MM.1S (cell line): Measurements from ENCODE around the gene CFAP58.

Experiments used
- DNase-seq: peaks from one replicate; pipeline ENCODE4 v3.0.0-alpha.2; 2015
- H2AFZ ChIP-seq: fragments of 300-600 bp; sonication (generic); 2 replicates; pipeline ENCODE4 v1.6.0; 2016; ENCODE audit warnings: antibody characterized with exemption, low read length
- H3F3A ChIP-seq: fragments of 300-600 bp; sonication (generic); 2 replicates; pipeline ENCODE4 v1.6.1; 2016; ENCODE audit warnings: mild to moderate bottlenecking, antibody characterized with exemption, low read length, moderate library complexity, mixed read lengths; ENCODE audit not compliant: insufficient read depth
- H3K27ac ChIP-seq: fragments of 300-600 bp; sonication (generic); 2 replicates; pipeline ENCODE4 v1.5.1; 2016; ENCODE audit warnings: mild to moderate bottlenecking, low read length
- H3K27me3 ChIP-seq: fragments of 300-600 bp; sonication (generic); replicated peaks from 2 replicates; pipeline ENCODE4 v1.6.0; 2016; ENCODE audit warnings: low read length; ENCODE audit not compliant: insufficient read depth
- H3K36me3 ChIP-seq: fragments of 300-600 bp; sonication (generic); replicated peaks from 2 replicates; pipeline ENCODE4 v1.6.1; 2016; ENCODE audit warnings: mild to moderate bottlenecking, low read length, mixed read lengths; ENCODE audit not compliant: insufficient read depth
- H3K4me1 ChIP-seq: fragments of 300-600 bp; sonication (generic); 2 replicates; pipeline ENCODE4 v1.6.1; 2016; ENCODE audit warnings: low read length, mixed read lengths
- H3K4me2 ChIP-seq: fragments of 300-600 bp; sonication (generic); 2 replicates; pipeline ENCODE4 v1.6.0; 2016; ENCODE audit warnings: low read depth, low read length
- H3K4me3 ChIP-seq: fragments of 300-600 bp; sonication (generic); 2 replicates; pipeline ENCODE4 v1.5.1; 2016; ENCODE audit warnings: low read length, mixed read lengths
- H3K79me2 ChIP-seq: fragments of 300-600 bp; sonication (generic); 2 replicates; pipeline ENCODE4 v1.6.1; 2016; ENCODE audit warnings: mixed run types, low read length, mixed read lengths
- H3K9ac ChIP-seq: fragments of 300-600 bp; sonication (generic); 2 replicates; pipeline ENCODE4 v1.6.1; 2016; ENCODE audit warnings: low read length, mixed read lengths
- H3K9me2 ChIP-seq: fragments of 300-600 bp; sonication (generic); replicated peaks from 2 replicates; pipeline ENCODE4 v1.6.1; 2016; ENCODE audit warnings: mild to moderate bottlenecking, low read length, mixed read lengths; ENCODE audit not compliant: insufficient read depth
- H3K9me3 ChIP-seq: fragments of 300-600 bp; sonication (generic); replicated peaks from 2 replicates; pipeline ENCODE4 v1.6.1; 2016; ENCODE audit warnings: mild to moderate bottlenecking, low read length, mixed read lengths; ENCODE audit not compliant: insufficient read depth
- H4K20me1 ChIP-seq: fragments of 300-600 bp; sonication (generic); 2 replicates; pipeline ENCODE4 v1.6.1; 2016; ENCODE audit warnings: mild to moderate bottlenecking, low read length, moderate library complexity, mixed read lengths; ENCODE audit not compliant: insufficient read depth
- EZH2 ChIP-seq: fragments of 300-600 bp; sonication (generic); optimal IDR thresholded peaks from 2 replicates; pipeline ENCODE3; 2017; ENCODE audit warnings: low read depth, mild to moderate bottlenecking, antibody characterized with exemption, low read length, mixed read lengths
- EZH2phosphoT487 ChIP-seq: fragments of 300-600 bp; sonication (generic); IDR thresholded peaks from 2 replicates; pipeline ENCODE4 v1.6.1; 2018; ENCODE audit warnings: antibody characterized with exemption, low read length
- TF ChIP-seq, protein P1 (sequence below): fragments of 300-600 bp; sonication (generic); IDR thresholded peaks from 2 replicates; pipeline ENCODE4 v1.5.1; 2016; ENCODE audit warnings: antibody characterized with exemption, low read length, mixed read lengths

CFAP58 gene

DNA sequence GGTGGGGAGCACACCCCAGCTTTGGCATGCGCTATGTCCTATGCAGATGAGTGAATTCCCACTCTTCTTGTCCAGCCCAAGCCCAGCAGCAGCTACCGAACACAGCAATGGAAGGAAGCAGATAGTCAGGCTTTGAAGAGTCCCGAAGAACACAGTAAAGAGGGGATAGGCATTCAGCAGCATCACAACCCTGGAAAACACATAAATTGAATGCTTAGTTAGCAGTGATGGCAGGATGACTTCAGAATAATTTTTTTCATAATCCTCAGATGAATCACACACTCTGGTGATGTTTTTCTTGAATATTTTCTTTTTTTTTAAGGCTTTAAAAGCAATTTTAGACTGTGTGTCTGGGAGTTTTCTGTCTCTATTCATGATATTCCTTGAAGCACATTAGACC, 95.8 kb downstream of the CFAP58 start:
- Histone ChIP-seq H3K4me3 (no peak overlapping the region), H3K9me3 (no peaks in the 10 kb centered on the region), H3K9ac (no peak overlapping the region), H3F3A (no peaks in the 10 kb centered on the region), H3K4me2 (no peak overlapping the region), H3K9me2 (no peaks in the 10 kb centered on the region), H3K27ac (no peak overlapping the region), H2AFZ (no peak overlapping the region), H3K79me2 (no peaks in the 10 kb centered on the region), H3K36me3 (no peaks in the 10 kb centered on the region), H3K4me1 (no peaks in the 10 kb centered on the region), H3K27me3 (no peaks in the 10 kb centered on the region), H4K20me1 (no peaks in the 10 kb centered on the region)
- TF ChIP-seq EZH2: no peak
- no peak for TF ChIP-seq EZH2phosphoT487
- TF ChIP-seq, protein P1, sequence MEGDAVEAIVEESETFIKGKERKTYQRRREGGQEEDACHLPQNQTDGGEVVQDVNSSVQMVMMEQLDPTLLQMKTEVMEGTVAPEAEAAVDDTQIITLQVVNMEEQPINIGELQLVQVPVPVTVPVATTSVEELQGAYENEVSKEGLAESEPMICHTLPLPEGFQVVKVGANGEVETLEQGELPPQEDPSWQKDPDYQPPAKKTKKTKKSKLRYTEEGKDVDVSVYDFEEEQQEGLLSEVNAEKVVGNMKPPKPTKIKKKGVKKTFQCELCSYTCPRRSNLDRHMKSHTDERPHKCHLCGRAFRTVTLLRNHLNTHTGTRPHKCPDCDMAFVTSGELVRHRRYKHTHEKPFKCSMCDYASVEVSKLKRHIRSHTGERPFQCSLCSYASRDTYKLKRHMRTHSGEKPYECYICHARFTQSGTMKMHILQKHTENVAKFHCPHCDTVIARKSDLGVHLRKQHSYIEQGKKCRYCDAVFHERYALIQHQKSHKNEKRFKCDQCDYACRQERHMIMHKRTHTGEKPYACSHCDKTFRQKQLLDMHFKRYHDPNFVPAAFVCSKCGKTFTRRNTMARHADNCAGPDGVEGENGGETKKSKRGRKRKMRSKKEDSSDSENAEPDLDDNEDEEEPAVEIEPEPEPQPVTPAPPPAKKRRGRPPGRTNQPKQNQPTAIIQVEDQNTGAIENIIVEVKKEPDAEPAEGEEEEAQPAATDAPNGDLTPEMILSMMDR: no peak
- DNase-seq: no peak

DNA sequence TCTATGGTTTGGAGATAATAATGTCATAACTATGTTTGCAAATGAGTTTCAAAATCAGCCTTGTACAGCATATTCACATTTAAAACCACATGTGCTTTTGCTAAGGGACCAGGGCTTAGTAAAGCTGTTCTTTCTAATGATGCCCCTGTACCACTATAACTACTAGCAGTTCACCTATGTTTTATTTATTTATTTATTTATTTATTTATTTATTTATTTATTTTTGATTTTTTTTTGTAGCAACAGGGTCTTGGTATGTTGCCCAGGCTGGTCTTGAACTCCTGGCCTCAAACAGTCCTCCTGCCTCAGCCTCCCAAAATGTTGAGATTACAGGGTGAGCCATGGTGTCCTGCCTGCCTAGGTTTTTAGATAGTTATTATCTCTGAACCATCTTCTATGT, 96.9 kb downstream of the CFAP58 start:
- Histone ChIP-seq H3K36me3 (no peaks in the 10 kb centered on the region), H3K9me3 (no peaks in the 10 kb centered on the region)
- TF ChIP-seq EZH2 (no peak), EZH2phosphoT487 (no peak)
- TF ChIP-seq, protein P1: no peak

DNA sequence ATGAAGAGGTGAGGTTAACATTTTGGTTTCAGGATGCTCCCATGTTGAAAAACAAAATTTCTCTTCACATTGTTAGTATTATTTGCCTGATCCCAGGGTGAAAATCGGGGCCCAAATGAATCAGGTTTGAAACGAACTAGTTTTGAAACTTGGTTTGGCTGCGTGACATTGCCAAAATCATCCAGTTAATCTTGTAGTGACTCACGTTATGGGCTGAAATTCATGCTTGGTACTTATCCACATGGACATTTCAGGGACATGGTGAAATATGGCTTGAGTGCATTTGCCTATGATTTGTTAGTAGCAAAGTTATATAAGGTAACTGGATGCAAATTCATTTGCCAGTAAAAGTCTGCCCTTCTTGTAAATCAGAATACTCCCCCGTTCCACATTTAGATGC, 97.3 kb downstream of the CFAP58 start:
- no peaks in the 10 kb centered on the region for H3K9me3 ChIP-seq
- H3K9ac ChIP-seq: no peak overlapping the region
- H3K36me3 ChIP-seq: no peaks in the 10 kb centered on the region
- DNase-seq: no peak
- H3K4me1 ChIP-seq: no peaks in the 10 kb centered on the region
- H3K9me2 ChIP-seq: no peaks in the 10 kb centered on the region
- no peaks in the 10 kb centered on the region for H3F3A ChIP-seq
- no peak overlapping the region for H2AFZ ChIP-seq
- no peak overlapping the region for H3K4me2 ChIP-seq
- no peak overlapping the region for H3K4me3 ChIP-seq
- TF ChIP-seq, protein P1: no peak
- H3K27ac ChIP-seq: no peak overlapping the region
- no peaks in the 10 kb centered on the region for H3K27me3 ChIP-seq
- no peaks in the 10 kb centered on the region for H3K79me2 ChIP-seq
- H4K20me1 ChIP-seq: no peaks in the 10 kb centered on the region

More for the DNA sequence above, 96.9 kb downstream of the CFAP58 start:
- Histone ChIP-seq H4K20me1 (no peaks in the 10 kb centered on the region), H3K4me3 (no peak overlapping the region), H3F3A (no peaks in the 10 kb centered on the region), H3K4me2 (no peak overlapping the region), H3K27ac (no peak overlapping the region), H3K9me2 (no peaks in the 10 kb centered on the region), H3K9ac (no peak overlapping the region), H3K4me1 (no peaks in the 10 kb centered on the region), H3K27me3 (no peaks in the 10 kb centered on the region), H3K79me2 (no peaks in the 10 kb centered on the region), H2AFZ (no peak overlapping the region)
- no peak for DNase-seq

DNA sequence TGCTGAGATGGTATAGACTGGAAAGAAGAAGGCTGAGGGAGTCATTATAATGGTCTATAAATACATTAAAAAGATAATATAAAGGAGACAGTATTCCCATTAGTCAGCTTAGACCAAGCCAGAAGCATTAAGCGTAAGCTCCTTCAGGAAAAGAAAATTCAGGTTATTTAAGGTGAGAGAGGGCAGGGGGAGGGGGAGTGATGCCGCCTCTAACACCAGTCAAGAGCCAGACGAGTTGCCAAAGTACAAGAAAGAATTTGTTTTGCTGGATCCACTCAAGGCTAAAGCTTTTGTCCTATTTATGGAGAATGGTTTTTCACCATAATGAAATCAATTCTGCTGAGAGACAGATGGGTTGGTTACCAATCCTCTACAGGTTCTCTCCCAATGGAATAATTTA, 99.3 kb downstream of the CFAP58 start:
- Histone ChIP-seq H3K4me1 (no peaks in the 10 kb centered on the region), H2AFZ (no peak overlapping the region), H3K27ac (no peak overlapping the region), H3K9me3 (no peaks in the 10 kb centered on the region), H3K9me2 (no peaks in the 10 kb centered on the region), H3K36me3 (no peaks in the 10 kb centered on the region), H3K9ac (no peak overlapping the region), H3F3A (no peaks in the 10 kb centered on the region), H3K27me3 (no peaks in the 10 kb centered on the region), H3K4me3 (no peak overlapping the region), H3K4me2 (no peak overlapping the region), H4K20me1 (no peaks in the 10 kb centered on the region), H3K79me2 (no peaks in the 10 kb centered on the region)
- no peak for DNase-seq
- TF ChIP-seq EZH2: no peak
- no peak for TF ChIP-seq EZH2phosphoT487
- TF ChIP-seq, protein P1: no peak
